Type B pancreatic cell (in vitro differentiated cells): ENCODE results near the gene CYFIP2. TPM values are rescaled to one million over a fixed set of nuclear protein-coding genes. Genes with fewer than 3 reads are reported as not detected.

Source experiments
- DNase-seq: peaks from one replicate; pipeline ENCODE4 v3.0.0; 2021; ENCODE audit warnings: mixed read lengths; ENCODE audit not compliant: unreplicated experiment; ENCODE audit errors: extremely low spot score
- H3K27ac Mint-ChIP-seq: 2 replicates; pipeline ENCODE4 v1.8.0; 2021; ENCODE audit warnings: mild to moderate bottlenecking, mixed read lengths
- H3K27me3 Mint-ChIP-seq: 2 replicates; pipeline ENCODE4 v1.8.0; 2021; ENCODE audit warnings: mixed read lengths
- H3K36me3 Mint-ChIP-seq: 2 replicates; pipeline ENCODE4 v1.8.0; 2021; ENCODE audit warnings: mixed read lengths
- H3K4me1 Mint-ChIP-seq: one replicate; pipeline ENCODE4 v1.8.0; 2021; ENCODE audit warnings: mixed read lengths; ENCODE audit not compliant: unreplicated experiment
- H3K4me3 Mint-ChIP-seq: 2 replicates; pipeline ENCODE4 v1.8.0; 2021; ENCODE audit warnings: mild to moderate bottlenecking, mixed read lengths
- H3K9me3 Mint-ChIP-seq: 2 replicates; pipeline ENCODE4 v1.8.0; 2021; ENCODE audit warnings: mixed read lengths
- total RNA-seq: library from RNA; stranded (reverse); gene quantifications from 2 replicates; pipeline ENCODE4 v1.2.1, GENCODE V29; 2021; ENCODE audit warnings: low replicate concordance
- TF ChIP-seq, protein P1 (sequence below): fragments of 200-600 bp; sonication (generic); conservative IDR thresholded peaks from 2 replicates; pipeline ENCODE4 v1.5.0; 2021; ENCODE audit warnings: antibody characterized with exemption, mild to moderate bottlenecking

Gene CYFIP2
- total RNA-seq, 1 donor from 2014 or later: 61.4 TPM

GRCh38 chr5:157328277-157328912, 62.5 kb downstream of the CYFIP2 start:
- Mint-ChIP-seq H3K9me3 (no peaks in the 10 kb centered on the region), H3K4me1 (peaks cover 14% of the 10 kb centered on the region), H3K36me3 (peaks cover 29% of the 10 kb centered on the region), H3K4me3 (peak overlapping the region; percentile 57), H3K27me3 (no peaks in the 10 kb centered on the region), H3K27ac (no peak overlapping the region)
- DNase-seq: no peak
- TF ChIP-seq, protein P1, sequence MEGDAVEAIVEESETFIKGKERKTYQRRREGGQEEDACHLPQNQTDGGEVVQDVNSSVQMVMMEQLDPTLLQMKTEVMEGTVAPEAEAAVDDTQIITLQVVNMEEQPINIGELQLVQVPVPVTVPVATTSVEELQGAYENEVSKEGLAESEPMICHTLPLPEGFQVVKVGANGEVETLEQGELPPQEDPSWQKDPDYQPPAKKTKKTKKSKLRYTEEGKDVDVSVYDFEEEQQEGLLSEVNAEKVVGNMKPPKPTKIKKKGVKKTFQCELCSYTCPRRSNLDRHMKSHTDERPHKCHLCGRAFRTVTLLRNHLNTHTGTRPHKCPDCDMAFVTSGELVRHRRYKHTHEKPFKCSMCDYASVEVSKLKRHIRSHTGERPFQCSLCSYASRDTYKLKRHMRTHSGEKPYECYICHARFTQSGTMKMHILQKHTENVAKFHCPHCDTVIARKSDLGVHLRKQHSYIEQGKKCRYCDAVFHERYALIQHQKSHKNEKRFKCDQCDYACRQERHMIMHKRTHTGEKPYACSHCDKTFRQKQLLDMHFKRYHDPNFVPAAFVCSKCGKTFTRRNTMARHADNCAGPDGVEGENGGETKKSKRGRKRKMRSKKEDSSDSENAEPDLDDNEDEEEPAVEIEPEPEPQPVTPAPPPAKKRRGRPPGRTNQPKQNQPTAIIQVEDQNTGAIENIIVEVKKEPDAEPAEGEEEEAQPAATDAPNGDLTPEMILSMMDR: peak; percentile 96

DNA sequence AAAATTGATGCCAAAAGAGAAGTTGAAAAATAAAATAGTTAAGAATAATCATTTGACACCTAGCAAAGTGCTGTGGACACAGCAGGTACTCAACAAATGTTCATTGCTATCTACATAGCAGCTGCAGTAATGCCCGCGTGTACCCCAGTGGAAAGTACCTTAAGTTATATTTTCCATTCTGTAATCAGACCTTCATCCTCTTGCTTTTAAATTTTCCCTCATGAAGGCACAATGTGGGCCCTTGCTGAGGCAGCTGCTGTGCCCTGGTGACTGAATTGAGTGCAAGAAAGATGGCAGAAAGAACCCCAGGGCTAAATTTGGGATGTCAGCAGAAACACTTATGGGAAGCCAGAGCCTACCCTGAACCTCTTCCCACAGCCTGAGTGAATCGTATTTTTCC, 65.9 kb downstream of the CYFIP2 start:
- no peak overlapping the region for H3K4me3 Mint-ChIP-seq
- no peak for DNase-seq
- H3K4me1 Mint-ChIP-seq: peaks cover 9% of the 10 kb centered on the region

DNA sequence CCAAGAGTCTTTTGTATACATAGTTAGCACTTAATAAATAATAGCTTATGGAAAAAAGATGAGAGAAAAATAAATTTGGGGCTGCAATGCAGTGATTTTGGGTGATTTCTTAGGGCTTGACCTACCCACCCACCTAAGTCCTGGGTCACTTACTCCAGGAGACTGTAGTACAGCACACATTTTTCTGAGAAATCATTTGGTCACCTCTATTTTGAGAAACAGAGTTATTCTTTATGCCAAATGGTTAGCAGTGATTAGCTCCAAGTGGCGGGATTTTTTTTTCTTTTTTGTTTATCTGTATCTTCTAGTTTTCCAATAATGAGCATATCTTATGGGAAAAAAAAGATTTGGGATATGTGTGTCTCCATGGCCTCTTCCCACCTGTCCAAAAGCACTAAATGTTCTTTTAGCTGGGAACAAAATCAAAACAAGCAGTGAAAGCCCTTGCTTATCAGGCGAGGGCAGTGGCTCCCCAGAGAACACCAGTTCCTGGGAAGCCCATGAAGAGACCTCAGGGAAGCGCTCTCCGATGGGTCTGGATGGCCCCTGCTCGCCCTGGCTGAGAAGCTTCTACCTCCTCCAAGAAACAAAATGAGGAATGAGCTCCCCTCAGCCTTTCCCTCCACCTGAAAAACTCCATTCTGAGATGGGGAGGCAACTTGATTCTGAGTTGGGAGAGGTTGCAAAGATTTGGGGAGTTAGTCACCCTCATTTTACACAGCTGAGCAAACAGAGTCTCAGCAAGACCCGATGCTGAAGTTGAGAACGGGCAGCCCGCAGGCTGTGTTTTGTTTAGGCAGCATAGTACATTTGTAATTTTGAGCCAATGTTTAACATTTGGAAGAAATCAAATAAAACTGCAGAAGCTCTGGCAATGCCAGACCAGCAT, 69.9 kb downstream of the CYFIP2 start:
- TF ChIP-seq, protein P1: no peak
- Mint-ChIP-seq H3K4me3 (no peak overlapping the region), H3K4me1 (peaks cover 4% of the 10 kb centered on the region), H3K9me3 (no peaks in the 10 kb centered on the region), H3K36me3 (peaks cover 27% of the 10 kb centered on the region), H3K27me3 (no peaks in the 10 kb centered on the region), H3K27ac (no peak overlapping the region)
- no peak for DNase-seq

More for the DNA sequence above, 65.9 kb downstream of the CYFIP2 start:
- TF ChIP-seq, protein P1: no peak
- no peak overlapping the region for H3K27ac Mint-ChIP-seq
- H3K9me3 Mint-ChIP-seq: no peaks in the 10 kb centered on the region
- H3K27me3 Mint-ChIP-seq: no peaks in the 10 kb centered on the region
- peaks cover 20% of the 10 kb centered on the region for H3K36me3 Mint-ChIP-seq

GRCh38 chr5:157336423-157336744, 70.5 kb downstream of the CYFIP2 start:
- DNase-seq: no peak
- Mint-ChIP-seq H3K27ac (no peak overlapping the region), H3K4me3 (no peak overlapping the region), H3K9me3 (no peaks in the 10 kb centered on the region), H3K4me1 (peaks cover 2% of the 10 kb centered on the region), H3K27me3 (no peaks in the 10 kb centered on the region), H3K36me3 (peaks cover 28% of the 10 kb centered on the region)
- TF ChIP-seq, protein P1: no peak

DNA sequence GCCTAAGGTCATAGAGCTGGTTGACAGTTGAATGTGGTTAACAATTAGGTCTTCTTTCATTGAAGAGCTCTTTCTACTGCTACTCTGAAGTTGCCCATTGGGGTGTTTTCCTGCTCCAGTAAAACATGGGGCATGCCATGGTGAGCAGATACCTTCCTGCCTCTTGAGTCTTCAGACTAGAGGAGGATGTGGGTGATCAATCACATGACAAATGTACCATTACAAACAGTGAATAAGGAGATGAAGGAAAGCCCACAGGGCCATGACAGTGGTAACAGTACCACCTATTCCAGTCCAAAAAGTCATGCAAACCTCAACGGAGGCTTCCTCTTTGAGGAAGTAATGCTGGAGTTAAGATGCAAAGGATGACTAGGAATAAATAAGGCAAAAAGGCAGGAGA, 73.5 kb downstream of the CYFIP2 start:
- peaks cover 18% of the 10 kb centered on the region for H3K36me3 Mint-ChIP-seq
- H3K27me3 Mint-ChIP-seq: no peaks in the 10 kb centered on the region
- DNase-seq: no peak
- TF ChIP-seq, protein P1: no peak
- H3K4me3 Mint-ChIP-seq: no peak overlapping the region
- no peaks in the 10 kb centered on the region for H3K9me3 Mint-ChIP-seq
- no peaks in the 10 kb centered on the region for H3K4me1 Mint-ChIP-seq
- no peak overlapping the region for H3K27ac Mint-ChIP-seq
